IMR-90 (cell line): Measurements from ENCODE around the gene VPS13C. TPM values are rescaled to one million over a fixed set of nuclear protein-coding genes. Genes with fewer than 3 reads are reported as not detected.

Source experiments
- ATAC-seq: fragments of 200-7000 bp; cut with Tn5 transposase; 2 replicates; pipeline ENCODE4 v1.9.1; 2020; ENCODE audit warnings: low read depth, mild to moderate bottlenecking, moderate library complexity
- BruUV-seq: library from RNA; stranded (reverse); fragments of 400-500 nt; replicated peaks from 2 replicates; lab custom pipeline; 2021; lab: Mats Ljungman, UMichigan
- CTCF ChIA-PET: fragments of 300-600 bp; formaldehyde crosslinking; extraction: SDS; loops from one replicate; lab custom pipeline; 2021; ENCODE audit warnings: antibody characterized with exemption; lab: Yijun Ruan, JAX
- POLR2A ChIA-PET: fragments of 300-600 bp; sonication (Branson Sonifier 250); formaldehyde crosslinking; loops from one replicate; lab custom pipeline; 2022; ENCODE audit warnings: antibody characterized with exemption; ENCODE audit not compliant: unreplicated experiment; lab: Charles Lee
- DNase-seq: peaks from one replicate; pipeline ENCODE4 v3.0.0; 2013
- H2AFZ ChIP-seq: replicated peaks from 2 replicates; pipeline ENCODE3; 2013; ENCODE audit warnings: low read length, mild to moderate bottlenecking; ENCODE audit not compliant: poor library complexity
- H2AK5ac ChIP-seq: 2 replicates; pipeline ENCODE4 v1.6.1; 2013; ENCODE audit warnings: low read depth, low read length, inconsistent platforms
- H2AK9ac ChIP-seq: replicated peaks from 2 replicates; pipeline ENCODE3; 2013; ENCODE audit warnings: mild to moderate bottlenecking, low read depth, low read length, moderate library complexity; ENCODE audit not compliant: poor library complexity
- H2BK120ac ChIP-seq: 2 replicates; pipeline ENCODE4 v1.6.1; 2013; ENCODE audit warnings: low read depth, low read length, inconsistent platforms
- H2BK15ac ChIP-seq: 3 replicates; pipeline ENCODE4 v1.6.1; 2013; ENCODE audit warnings: low read depth, low read length, inconsistent platforms
- H2BK20ac ChIP-seq: 2 replicates; pipeline ENCODE4 v1.6.1; 2013; ENCODE audit warnings: low read depth, mild to moderate bottlenecking, inconsistent platforms, low read length, moderate library complexity
- H2BK5ac ChIP-seq: 2 replicates; pipeline ENCODE4 v1.6.1; 2013; ENCODE audit warnings: mild to moderate bottlenecking, low read depth, low read length, inconsistent platforms; ENCODE audit not compliant: poor library complexity, severe bottlenecking
- H3K14ac ChIP-seq: replicated peaks from 2 replicates; pipeline ENCODE4 v1.6.1; 2013; ENCODE audit warnings: low read depth, low read length, inconsistent platforms
- H3K18ac ChIP-seq: 2 replicates; pipeline ENCODE4 v1.6.1; 2013; ENCODE audit warnings: low read depth, low read length, control low read depth
- H3K23ac ChIP-seq: 2 replicates; pipeline ENCODE4 v1.6.1; 2013; ENCODE audit warnings: low read depth, low read length, inconsistent platforms
- H3K27ac ChIP-seq: 2 replicates; pipeline ENCODE4 v1.5.1; 2013; ENCODE audit warnings: mild to moderate bottlenecking, control low read depth, low read length; ENCODE audit not compliant: insufficient read depth
- H3K27me3 ChIP-seq: 2 replicates; pipeline ENCODE4 v1.6.1; 2013; ENCODE audit warnings: low read length; ENCODE audit not compliant: control insufficient read depth, insufficient read depth
- H3K36me3 ChIP-seq: 2 replicates; pipeline ENCODE4 v1.6.1; 2013; ENCODE audit warnings: low read length, mixed read lengths; ENCODE audit not compliant: control insufficient read depth, insufficient read depth
- H3K4ac ChIP-seq: 2 replicates; pipeline ENCODE4 v1.6.1; 2013; ENCODE audit warnings: low read depth, low read length, inconsistent platforms
- H3K4me1 ChIP-seq: 2 replicates; pipeline ENCODE4 v1.6.1; 2013; ENCODE audit warnings: low read length, mixed read lengths; ENCODE audit not compliant: control insufficient read depth, insufficient read depth
- H3K4me2 ChIP-seq: 2 replicates; pipeline ENCODE4 v1.6.1; 2013; ENCODE audit warnings: low read depth, mild to moderate bottlenecking, control low read depth, low read length, moderate library complexity
- H3K4me3 ChIP-seq: 2 replicates; pipeline ENCODE4 v1.5.1; 2013; ENCODE audit warnings: low read depth, mild to moderate bottlenecking, control low read depth, low read length, moderate library complexity; ENCODE audit not compliant: insufficient read depth
- H3K56ac ChIP-seq: 2 replicates; pipeline ENCODE4 v1.6.1; 2013; ENCODE audit warnings: low read length, inconsistent platforms; ENCODE audit not compliant: insufficient read depth; ENCODE audit errors: extremely low read depth
- H3K79me1 ChIP-seq, 2 experiments: 2 replicates each; pipeline ENCODE4 v1.6.1; 2013; ENCODE audit warnings: low read length in 2 of 2, inconsistent platforms in 1 of 2, low read depth in 1 of 2
- H3K9ac ChIP-seq: 2 replicates; pipeline ENCODE4 v1.6.1; 2013; ENCODE audit warnings: low read depth, low read length, control low read depth
- H3K9me1 ChIP-seq: 2 replicates; pipeline ENCODE4 v1.6.1; 2013; ENCODE audit warnings: low read length, inconsistent platforms; ENCODE audit not compliant: insufficient read depth
- H3K9me3 ChIP-seq: 2 replicates; pipeline ENCODE4 v1.6.1; 2013; ENCODE audit warnings: low read length; ENCODE audit not compliant: control insufficient read depth, insufficient read depth
- H4K20me1 ChIP-seq: 2 replicates; pipeline ENCODE4 v1.6.1; 2013; ENCODE audit warnings: low read length, inconsistent platforms; ENCODE audit not compliant: insufficient read depth
- H4K5ac ChIP-seq: 2 replicates; pipeline ENCODE4 v1.6.1; 2013; ENCODE audit warnings: mild to moderate bottlenecking, low read depth, low read length, control low read depth
- H4K8ac ChIP-seq, 2 experiments: 2 replicates each; pipeline ENCODE4 v1.6.1; 2013; ENCODE audit warnings: low read depth in 2 of 2, low read length in 2 of 2, control low read depth in 1 of 2, inconsistent platforms in 1 of 2
- H4K91ac ChIP-seq: 2 replicates; pipeline ENCODE4 v1.6.1; 2013; ENCODE audit warnings: low read depth, low read length, inconsistent platforms; ENCODE audit not compliant: insufficient read depth
- BHLHE40 ChIP-seq: fragments of 150-350 bp; IDR thresholded peaks from 2 replicates; pipeline ENCODE4 v1.6.1; 2016; ENCODE audit warnings: mild to moderate bottlenecking, low read depth, low read length
- CHD1 ChIP-seq: IDR thresholded peaks from 2 replicates; pipeline ENCODE4 v1.6.1; 2012; ENCODE audit warnings: low read depth, low read length, improper control_type of control experiment
- FOS ChIP-seq: fragments of 150-350 bp; IDR thresholded peaks from 2 replicates; pipeline ENCODE4 v1.6.1; 2016; ENCODE audit warnings: low read depth, low read length
- POLR2A ChIP-seq: IDR thresholded peaks from 2 replicates; pipeline ENCODE4 v1.6.1; 2012; ENCODE audit warnings: mild to moderate bottlenecking, low read depth, low read length
- SMC3 ChIP-seq: fragments of 150-350 bp; IDR thresholded peaks from 2 replicates; pipeline ENCODE4 v1.6.1; 2016; ENCODE audit warnings: low read depth, mild to moderate bottlenecking, antibody characterized with exemption, low read length, moderate library complexity
- USF2 ChIP-seq: fragments of 150-350 bp; IDR thresholded peaks from 2 replicates; pipeline ENCODE4 v1.6.1; 2017; ENCODE audit warnings: mild to moderate bottlenecking, antibody characterized with exemption, low read length, low read depth
- WGBS, 2 experiments: methylation state at CpG; one replicate each; pipeline versions ENCODE4 v1.1.5 to v1.1.7; 2013; ENCODE audit warnings: missing lambda C conversion rate in 2 of 2; ENCODE audit not compliant: insufficient read length in 1 of 2; ENCODE audit errors: extremely low coverage in 2 of 2; 5-methylcytosine and 5-hydroxymethylcytosine counted together
- dilution Hi-C: fragments of 300-500 bp; cut with HindIII; formaldehyde crosslinking; loops from one replicate; pipeline ENCODE4 v1.14.3; 2018; ENCODE audit warnings: low sequenced_read_pairs; ENCODE audit not compliant: unreplicated experiment
- in situ Hi-C: fragments of 300-500 bp; cut with MboI; formaldehyde crosslinking; loops from 3 replicates; pipeline ENCODE4 v1.14.3; 2019; ENCODE audit warnings: low sequenced_read_pairs, inconsistent platforms, mixed read lengths
- intact Hi-C: fragments of 100-400 bp; cut with micrococcal nuclease; formaldehyde crosslinking; loops from 2 replicates; pipeline ENCODE4 v1.10.0; 2022
- polyA plus RNA-seq, 3 experiments: library from polyadenylated mRNA; depleted of rRNA; stranded (reverse); fragments of >200 nt; gene quantifications; 2 replicates each; pipeline ENCODE4 v1.2.3, GENCODE V29; 2012; ENCODE audit warnings: low replicate concordance in 1 of 3
- total RNA-seq: library from RNA; depleted of rRNA; stranded (reverse); fragments of >200 nt; gene quantifications from 2 replicates; pipeline ENCODE4 v1.2.3, GENCODE V29; 2012

The VPS13C gene
- total and polyA plus RNA-seq, 2 of the 4 experiments (the other 2 are of a cell fraction), result 8.1 to 32.8 TPM

GRCh38 chr15:61829514-61829889 is 230.7 kb downstream of the VPS13C start (continued):
- no peak for TF ChIP-seq BHLHE40

GRCh38 chr15:61828860-61829513 is 231.3 kb downstream of the VPS13C start:
- H3K14ac ChIP-seq, result no peak overlapping the region
- no peak for TF ChIP-seq SMC3
- no peak for TF ChIP-seq CHD1
- no peak for TF ChIP-seq USF2
- no peak for TF ChIP-seq POLR2A
- no peak for TF ChIP-seq FOS
- CTCF ChIA-PET, result no interaction called here
- no peaks in the 10 kb centered on the region for H3K36me3 ChIP-seq
- H2AK5ac ChIP-seq, result no peak overlapping the region
- H3K4me1 ChIP-seq, result no peaks in the 10 kb centered on the region
- no peak overlapping the region for H3K9ac ChIP-seq
- no peak overlapping the region for H2BK5ac ChIP-seq
- H2AK9ac ChIP-seq, result no peak overlapping the region
- in situ Hi-C loops, result loop anchor here (25.0 kb wide), 2 partner anchors 1317 to 1492 kb away; no protein-coding TSS in a partner anchor
- WGBS, 2 experiments, result 92% methylated on average over 2 of the region's 6 CpGs; no CpG with 5 or more reads in 1 of the 2 experiments
- no peak overlapping the region for H3K18ac ChIP-seq
- POLR2A ChIA-PET, result no interaction called here
- H4K20me1 ChIP-seq, result no peaks in the 10 kb centered on the region
- intact Hi-C loops, result no loop called here
- H3K4me3 ChIP-seq, result no peak overlapping the region
- no peak overlapping the region for H4K5ac ChIP-seq
- H4K91ac ChIP-seq, result no peak overlapping the region
- H3K4ac ChIP-seq, result no peak overlapping the region
- H4K8ac ChIP-seq, result no peak overlapping the region
- H3K79me1 ChIP-seq, result no peaks in the 10 kb centered on the region
- H3K9me3 ChIP-seq, result no peaks in the 10 kb centered on the region
- dilution Hi-C loops, result no loop called here
- no peak overlapping the region for H2BK120ac ChIP-seq
- no TSS peak for BruUV-seq
- peaks cover 5% of the 10 kb centered on the region for H3K27me3 ChIP-seq
- no peak overlapping the region for H2BK15ac ChIP-seq
- no peak for ATAC-seq
- no peak for DNase-seq
- H3K27ac ChIP-seq, result no peak overlapping the region
- no peak overlapping the region for H3K56ac ChIP-seq
- no peak overlapping the region for H2BK20ac ChIP-seq
- H3K23ac ChIP-seq, result no peak overlapping the region
- no peak overlapping the region for H3K4me2 ChIP-seq
- H3K9me1 ChIP-seq, result no peaks in the 10 kb centered on the region
- no peak overlapping the region for H2AFZ ChIP-seq
